HepG2 (cell line): Measurements from ENCODE around the gene BPIFA1. TPM values are rescaled to one million over a fixed set of nuclear protein-coding genes. Genes with fewer than 3 reads are reported as not detected.

Experiments
- CREM ChIP-seq, 2 experiments: sonication (generic) in 1 of 2; formaldehyde crosslinking in 1 of 2; IDR thresholded peaks; 2 replicates each; pipeline versions ENCODE4 v1.4.0 to v1.6.1; 2016 to 2020; ENCODE audit warnings: antibody characterized with exemption in 1 of 2, mild to moderate bottlenecking in 1 of 2, missing genetic modification reagents in 1 of 2
- HNRNPL ChIP-seq: fragments of 200-400 bp; formaldehyde crosslinking; IDR thresholded peaks from 2 replicates; pipeline ENCODE4 v1.6.1; 2017; ENCODE audit warnings: mild to moderate bottlenecking, low read depth, low read length
- ISX ChIP-seq: sonication (generic); formaldehyde crosslinking; conservative IDR thresholded peaks from 2 replicates; pipeline ENCODE4 v1.5.0; 2020; ENCODE audit warnings: missing genetic modification reagents
- KDM5A ChIP-seq: fragments of 200-600 bp; sonication (generic); IDR thresholded peaks from 2 replicates; pipeline ENCODE4 v1.7.0; 2018; ENCODE audit warnings: antibody characterized with exemption, mild to moderate bottlenecking, low read length, borderline replicate concordance
- MTA3 ChIP-seq: sonication (generic); formaldehyde crosslinking; IDR thresholded peaks from 2 replicates; pipeline ENCODE4 v1.4.0; 2020; ENCODE audit warnings: missing genetic modification reagents
- PHF5A ChIP-seq: IDR thresholded peaks from one replicate; pipeline ENCODE4 v1.6.1; 2018; ENCODE audit warnings: low read depth, missing genetic modification reagents; ENCODE audit not compliant: unreplicated experiment
- REXO4 ChIP-seq: sonication (generic); formaldehyde crosslinking; IDR thresholded peaks from 2 replicates; pipeline ENCODE4 v1.8.0; 2022; ENCODE audit warnings: missing genetic modification reagents, mild to moderate bottlenecking, borderline replicate concordance
- RFX1 ChIP-seq: fragments of 450-650 bp; IDR thresholded peaks from 2 replicates; pipeline ENCODE4 v1.6.1; 2017
- STAG1 ChIP-seq: sonication (generic); formaldehyde crosslinking; IDR thresholded peaks from 2 replicates; pipeline ENCODE4 v1.4.0; 2020; ENCODE audit warnings: missing genetic modification reagents
- SYNCRIP ChIP-seq: fragments of 200-400 bp; formaldehyde crosslinking; IDR thresholded peaks from 2 replicates; pipeline ENCODE4 v1.6.1; 2018; ENCODE audit warnings: mild to moderate bottlenecking, low read depth, low read length; ENCODE audit not compliant: insufficient read depth
- ZNF761 ChIP-seq: sonication (generic); formaldehyde crosslinking; conservative IDR thresholded peaks from 2 replicates; pipeline ENCODE4 v1.4.0; 2020; ENCODE audit warnings: mild to moderate bottlenecking, missing genetic modification reagents
- ZSCAN20 ChIP-seq: sonication (generic); formaldehyde crosslinking; IDR thresholded peaks from 2 replicates; pipeline ENCODE4 v1.4.0; 2020; ENCODE audit warnings: missing genetic modification reagents, mild to moderate bottlenecking, borderline replicate concordance
- ZSCAN30 ChIP-seq: sonication (generic); formaldehyde crosslinking; IDR thresholded peaks from 2 replicates; pipeline ENCODE4 v1.5.0; 2020; ENCODE audit warnings: mild to moderate bottlenecking, missing genetic modification reagents
- polyA plus RNA-seq, 8 experiments: library from polyadenylated mRNA; depleted of rRNA in 3 of 8; stranded (reverse) in 7 of 8; unstranded in 1 of 8; fragments of >200 nt; fragmentation: Illumina TruSeq in 4 of 8; extraction: Trizol in 4 of 8; gene quantifications; 2 replicates each; pipeline versions ENCODE4 v1.2.1 to v1.2.3, GENCODE V29; 2011 to 2016; ENCODE audit warnings: low read depth in 4 of 8, missing spikeins in 1 of 8, mixed read lengths in 1 of 8; ENCODE audit not compliant: insufficient read depth in 1 of 8
- total RNA-seq, 5 experiments: library from RNA; depleted of rRNA; stranded (reverse); fragments of >200 nt; fragmentation: Illumina TruSeq; extraction: Trizol; gene quantifications; 2 replicates each; pipeline ENCODE4 v1.2.3, GENCODE V29; 2016; ENCODE audit warnings: low read depth in 1 of 5
- TF ChIP-seq, protein P1 (sequence below): sonication (generic); formaldehyde crosslinking; IDR thresholded peaks from 2 replicates; pipeline ENCODE4 v1.5.0; 2020; ENCODE audit warnings: missing genetic modification reagents, mild to moderate bottlenecking, borderline replicate concordance
- TF ChIP-seq, protein P2 (sequence below): sonication (generic); formaldehyde crosslinking; IDR thresholded peaks from 2 replicates; pipeline ENCODE4 v1.4.0; 2020; ENCODE audit warnings: low read depth, missing genetic modification reagents
- TF ChIP-seq, protein P3 (sequence below): sonication (generic); formaldehyde crosslinking; IDR thresholded peaks from 2 replicates; pipeline ENCODE4 v1.5.0; 2020; ENCODE audit warnings: missing genetic modification reagents
- TF ChIP-seq, protein P4 (sequence below): sonication (generic); formaldehyde crosslinking; IDR thresholded peaks from 2 replicates; pipeline ENCODE4 v1.4.0; 2020; ENCODE audit warnings: missing genetic modification reagents

Gene BPIFA1
- total and polyA plus RNA-seq, 2 of the 13 experiments (the other 11 are each of a cell fraction or from before 2014, with no cell fraction given) = not detected

DNA sequence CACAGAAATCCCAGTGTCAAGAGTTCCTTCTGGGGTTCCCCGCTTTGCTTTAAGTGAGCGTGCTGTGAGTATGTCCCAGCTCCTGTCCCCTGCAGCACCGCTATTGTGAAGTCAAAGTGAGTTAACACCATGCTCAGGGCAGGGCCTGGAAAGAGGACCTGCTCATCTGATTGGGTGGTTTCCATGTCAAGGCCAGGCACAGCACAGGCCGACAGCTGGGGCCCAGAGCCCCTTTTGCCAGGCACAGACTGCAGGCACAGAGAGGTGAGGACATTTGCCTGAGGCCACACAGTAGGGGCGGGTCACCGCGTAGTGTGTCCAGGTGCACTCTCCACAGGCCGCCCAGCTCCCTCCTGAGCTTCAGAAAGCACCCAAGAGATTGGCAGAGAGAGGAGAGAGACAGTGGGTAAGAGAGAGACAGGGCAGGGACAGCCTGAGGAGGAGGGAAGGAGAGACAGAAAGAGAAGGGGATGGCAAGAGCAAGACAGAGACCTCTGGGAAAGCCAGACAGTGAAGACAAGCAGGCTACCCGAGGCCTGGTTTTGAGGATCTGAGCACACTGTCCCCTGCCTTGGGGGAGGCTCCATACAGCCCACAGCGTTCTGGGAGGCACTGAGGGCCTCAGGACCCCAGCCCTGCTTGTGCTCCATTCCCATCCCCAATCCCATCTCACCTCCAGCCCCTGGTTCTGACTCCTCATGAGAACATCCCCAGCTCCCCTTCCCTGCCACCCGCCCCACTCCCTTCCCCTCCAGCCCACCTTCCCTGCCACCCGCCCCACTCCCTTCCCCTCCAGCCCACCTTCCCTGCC, 40.7 kb downstream of the BPIFA1 start (continued):
- TF ChIP-seq REXO4 = no peak
- TF ChIP-seq CREM (IDR thresholded peaks at IDR 0.05) = no peak
- TF ChIP-seq CREM (CRISPR knock-in tag; IDR thresholded peaks at IDR 0.05) = no peak
- TF ChIP-seq, protein P1, sequence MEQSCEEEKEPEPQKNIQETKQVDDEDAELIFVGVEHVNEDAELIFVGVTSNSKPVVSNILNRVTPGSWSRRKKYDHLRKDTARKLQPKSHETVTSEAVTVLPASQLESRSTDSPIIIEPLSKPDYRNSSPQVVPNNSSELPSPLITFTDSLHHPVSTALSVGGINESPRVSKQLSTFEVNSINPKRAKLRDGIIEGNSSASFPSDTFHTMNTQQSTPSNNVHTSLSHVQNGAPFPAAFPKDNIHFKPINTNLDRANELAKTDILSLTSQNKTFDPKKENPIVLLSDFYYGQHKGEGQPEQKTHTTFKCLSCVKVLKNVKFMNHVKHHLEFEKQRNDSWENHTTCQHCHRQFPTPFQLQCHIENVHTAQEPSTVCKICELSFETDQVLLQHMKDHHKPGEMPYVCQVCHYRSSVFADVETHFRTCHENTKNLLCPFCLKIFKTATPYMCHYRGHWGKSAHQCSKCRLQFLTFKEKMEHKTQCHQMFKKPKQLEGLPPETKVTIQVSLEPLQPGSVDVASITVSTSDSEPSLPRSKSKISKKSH (CRISPR knock-in tag) = peak; percentile 37; the same call in 1 of the 2 replicates
- TF ChIP-seq HNRNPL = 0 out of 2 replicates have a peak, but pooled peaks have one; percentile 28
- no peak for TF ChIP-seq PHF5A (CRISPR knock-in tag)
- no peak for TF ChIP-seq MTA3 (CRISPR knock-in tag)
- no peak for TF ChIP-seq ZSCAN20 (CRISPR knock-in tag)
- TF ChIP-seq ZSCAN30 (CRISPR knock-in tag) = no peak
- no peak for TF ChIP-seq SYNCRIP
- no peak for TF ChIP-seq RFX1
- TF ChIP-seq STAG1 = no peak
- TF ChIP-seq ISX (CRISPR knock-in tag) = no peak
- TF ChIP-seq, protein P2, sequence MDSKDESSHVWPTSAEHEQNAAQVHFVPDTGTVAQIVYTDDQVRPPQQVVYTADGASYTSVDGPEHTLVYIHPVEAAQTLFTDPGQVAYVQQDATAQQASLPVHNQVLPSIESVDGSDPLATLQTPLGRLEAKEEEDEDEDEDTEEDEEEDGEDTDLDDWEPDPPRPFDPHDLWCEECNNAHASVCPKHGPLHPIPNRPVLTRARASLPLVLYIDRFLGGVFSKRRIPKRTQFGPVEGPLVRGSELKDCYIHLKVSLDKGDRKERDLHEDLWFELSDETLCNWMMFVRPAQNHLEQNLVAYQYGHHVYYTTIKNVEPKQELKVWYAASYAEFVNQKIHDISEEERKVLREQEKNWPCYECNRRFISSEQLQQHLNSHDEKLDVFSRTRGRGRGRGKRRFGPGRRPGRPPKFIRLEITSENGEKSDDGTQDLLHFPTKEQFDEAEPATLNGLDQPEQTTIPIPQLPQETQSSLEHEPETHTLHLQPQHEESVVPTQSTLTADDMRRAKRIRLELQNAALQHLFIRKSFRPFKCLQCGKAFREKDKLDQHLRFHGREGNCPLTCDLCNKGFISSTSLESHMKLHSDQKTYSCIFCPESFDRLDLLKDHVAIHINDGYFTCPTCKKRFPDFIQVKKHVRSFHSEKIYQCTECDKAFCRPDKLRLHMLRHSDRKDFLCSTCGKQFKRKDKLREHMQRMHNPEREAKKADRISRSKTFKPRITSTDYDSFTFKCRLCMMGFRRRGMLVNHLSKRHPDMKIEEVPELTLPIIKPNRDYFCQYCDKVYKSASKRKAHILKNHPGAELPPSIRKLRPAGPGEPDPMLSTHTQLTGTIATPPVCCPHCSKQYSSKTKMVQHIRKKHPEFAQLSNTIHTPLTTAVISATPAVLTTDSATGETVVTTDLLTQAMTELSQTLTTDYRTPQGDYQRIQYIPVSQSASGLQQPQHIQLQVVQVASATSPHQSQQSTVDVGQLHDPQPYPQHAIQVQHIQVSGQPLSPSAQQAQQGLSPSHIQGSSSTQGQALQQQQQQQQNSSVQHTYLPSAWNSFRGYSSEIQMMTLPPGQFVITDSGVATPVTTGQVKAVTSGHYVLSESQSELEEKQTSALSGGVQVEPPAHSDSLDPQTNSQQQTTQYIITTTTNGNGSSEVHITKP (CRISPR knock-in tag) = no peak
- TF ChIP-seq KDM5A = no peak
- TF ChIP-seq, protein P3, sequence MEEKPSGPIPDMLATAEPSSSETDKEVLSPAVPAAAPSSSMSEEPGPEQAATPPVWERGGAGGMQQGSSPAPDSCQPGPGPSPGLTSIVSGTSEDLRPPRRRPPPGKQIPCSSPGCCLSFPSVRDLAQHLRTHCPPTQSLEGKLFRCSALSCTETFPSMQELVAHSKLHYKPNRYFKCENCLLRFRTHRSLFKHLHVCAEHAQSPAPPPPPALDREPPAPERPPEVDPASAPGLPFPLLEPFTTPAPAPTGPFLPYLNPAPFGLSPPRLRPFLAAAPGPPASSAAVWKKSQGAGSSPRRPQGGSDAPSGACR (CRISPR knock-in tag) = no peak
- TF ChIP-seq ZNF761 (CRISPR knock-in tag) = no peak
- TF ChIP-seq, protein P4, sequence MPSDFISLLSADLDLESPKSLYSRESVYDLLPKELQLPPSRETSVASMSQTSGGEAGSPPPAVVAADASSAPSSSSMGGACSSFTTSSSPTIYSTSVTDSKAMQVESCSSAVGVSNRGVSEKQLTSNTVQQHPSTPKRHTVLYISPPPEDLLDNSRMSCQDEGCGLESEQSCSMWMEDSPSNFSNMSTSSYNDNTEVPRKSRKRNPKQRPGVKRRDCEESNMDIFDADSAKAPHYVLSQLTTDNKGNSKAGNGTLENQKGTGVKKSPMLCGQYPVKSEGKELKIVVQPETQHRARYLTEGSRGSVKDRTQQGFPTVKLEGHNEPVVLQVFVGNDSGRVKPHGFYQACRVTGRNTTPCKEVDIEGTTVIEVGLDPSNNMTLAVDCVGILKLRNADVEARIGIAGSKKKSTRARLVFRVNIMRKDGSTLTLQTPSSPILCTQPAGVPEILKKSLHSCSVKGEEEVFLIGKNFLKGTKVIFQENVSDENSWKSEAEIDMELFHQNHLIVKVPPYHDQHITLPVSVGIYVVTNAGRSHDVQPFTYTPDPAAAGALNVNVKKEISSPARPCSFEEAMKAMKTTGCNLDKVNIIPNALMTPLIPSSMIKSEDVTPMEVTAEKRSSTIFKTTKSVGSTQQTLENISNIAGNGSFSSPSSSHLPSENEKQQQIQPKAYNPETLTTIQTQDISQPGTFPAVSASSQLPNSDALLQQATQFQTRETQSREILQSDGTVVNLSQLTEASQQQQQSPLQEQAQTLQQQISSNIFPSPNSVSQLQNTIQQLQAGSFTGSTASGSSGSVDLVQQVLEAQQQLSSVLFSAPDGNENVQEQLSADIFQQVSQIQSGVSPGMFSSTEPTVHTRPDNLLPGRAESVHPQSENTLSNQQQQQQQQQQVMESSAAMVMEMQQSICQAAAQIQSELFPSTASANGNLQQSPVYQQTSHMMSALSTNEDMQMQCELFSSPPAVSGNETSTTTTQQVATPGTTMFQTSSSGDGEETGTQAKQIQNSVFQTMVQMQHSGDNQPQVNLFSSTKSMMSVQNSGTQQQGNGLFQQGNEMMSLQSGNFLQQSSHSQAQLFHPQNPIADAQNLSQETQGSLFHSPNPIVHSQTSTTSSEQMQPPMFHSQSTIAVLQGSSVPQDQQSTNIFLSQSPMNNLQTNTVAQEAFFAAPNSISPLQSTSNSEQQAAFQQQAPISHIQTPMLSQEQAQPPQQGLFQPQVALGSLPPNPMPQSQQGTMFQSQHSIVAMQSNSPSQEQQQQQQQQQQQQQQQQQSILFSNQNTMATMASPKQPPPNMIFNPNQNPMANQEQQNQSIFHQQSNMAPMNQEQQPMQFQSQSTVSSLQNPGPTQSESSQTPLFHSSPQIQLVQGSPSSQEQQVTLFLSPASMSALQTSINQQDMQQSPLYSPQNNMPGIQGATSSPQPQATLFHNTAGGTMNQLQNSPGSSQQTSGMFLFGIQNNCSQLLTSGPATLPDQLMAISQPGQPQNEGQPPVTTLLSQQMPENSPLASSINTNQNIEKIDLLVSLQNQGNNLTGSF (CRISPR knock-in tag) = no peak
